Measurements from ENCODE around the gene PEX19.

- TF ChIP-seq POLR2A (IDR thresholded peaks at IDR 0.05; ENCODE audit: low read depth, low read length) (no peak), POLR2AphosphoS5 (IDR thresholded peaks at IDR 0.05; ENCODE audit: low read depth, low read length) (no peak)
Measured at GRCh38 chr1:160236806-160237205, 48.1 kb downstream of the PEX19 start.
